ENCODE measurements around the gene WFS1. TPM values are rescaled to one million over a fixed set of nuclear protein-coding genes. Genes with fewer than 3 reads are reported as not detected.

Gene WFS1
- total RNA-seq, 1 donor from 2014 or later = 11.6 TPM

DNA sequence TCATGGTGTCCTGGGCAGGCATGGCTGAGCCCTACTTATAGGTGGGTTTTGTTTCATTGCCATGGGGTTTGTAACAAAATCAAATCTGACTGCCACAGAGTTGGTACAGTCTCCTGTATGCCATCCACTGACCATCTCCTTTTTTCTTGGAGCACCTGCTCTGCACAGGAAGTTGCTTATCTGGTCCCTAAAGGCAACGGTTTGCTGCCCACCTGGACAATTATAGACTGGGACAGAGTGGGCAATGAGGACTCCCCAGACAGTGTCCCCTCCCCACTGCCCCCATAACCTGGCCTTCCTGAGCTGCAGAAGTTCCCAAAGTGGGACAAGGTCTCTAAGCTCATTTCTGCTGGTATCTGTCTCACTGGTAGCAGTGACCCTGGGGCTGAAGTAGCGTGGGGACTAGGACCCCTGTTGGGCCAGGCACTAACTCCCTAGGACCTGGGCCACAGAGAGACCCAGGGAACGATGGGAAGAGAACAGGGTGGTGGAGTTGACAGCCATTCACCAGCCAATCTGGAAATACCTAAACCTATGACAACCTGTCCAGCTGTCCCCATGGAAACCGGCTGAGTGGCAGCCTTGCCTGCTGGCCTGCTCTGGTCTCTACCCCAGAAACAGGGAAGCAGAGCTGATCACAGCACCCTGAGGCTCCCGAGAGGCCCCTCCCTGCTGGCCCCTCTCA is 64.7 kb downstream of the WFS1 start:
- H3K4me3 ChIP-seq (ENCODE audit: low read depth, low read length) = no peak overlapping the region
- DNase-seq (ENCODE audit: low read depth) = no peak
- TF ChIP-seq, protein P1, sequence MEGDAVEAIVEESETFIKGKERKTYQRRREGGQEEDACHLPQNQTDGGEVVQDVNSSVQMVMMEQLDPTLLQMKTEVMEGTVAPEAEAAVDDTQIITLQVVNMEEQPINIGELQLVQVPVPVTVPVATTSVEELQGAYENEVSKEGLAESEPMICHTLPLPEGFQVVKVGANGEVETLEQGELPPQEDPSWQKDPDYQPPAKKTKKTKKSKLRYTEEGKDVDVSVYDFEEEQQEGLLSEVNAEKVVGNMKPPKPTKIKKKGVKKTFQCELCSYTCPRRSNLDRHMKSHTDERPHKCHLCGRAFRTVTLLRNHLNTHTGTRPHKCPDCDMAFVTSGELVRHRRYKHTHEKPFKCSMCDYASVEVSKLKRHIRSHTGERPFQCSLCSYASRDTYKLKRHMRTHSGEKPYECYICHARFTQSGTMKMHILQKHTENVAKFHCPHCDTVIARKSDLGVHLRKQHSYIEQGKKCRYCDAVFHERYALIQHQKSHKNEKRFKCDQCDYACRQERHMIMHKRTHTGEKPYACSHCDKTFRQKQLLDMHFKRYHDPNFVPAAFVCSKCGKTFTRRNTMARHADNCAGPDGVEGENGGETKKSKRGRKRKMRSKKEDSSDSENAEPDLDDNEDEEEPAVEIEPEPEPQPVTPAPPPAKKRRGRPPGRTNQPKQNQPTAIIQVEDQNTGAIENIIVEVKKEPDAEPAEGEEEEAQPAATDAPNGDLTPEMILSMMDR (conservative IDR thresholded peaks at IDR 0.05; ENCODE audit: low read depth, low read length) = no peak

DNA sequence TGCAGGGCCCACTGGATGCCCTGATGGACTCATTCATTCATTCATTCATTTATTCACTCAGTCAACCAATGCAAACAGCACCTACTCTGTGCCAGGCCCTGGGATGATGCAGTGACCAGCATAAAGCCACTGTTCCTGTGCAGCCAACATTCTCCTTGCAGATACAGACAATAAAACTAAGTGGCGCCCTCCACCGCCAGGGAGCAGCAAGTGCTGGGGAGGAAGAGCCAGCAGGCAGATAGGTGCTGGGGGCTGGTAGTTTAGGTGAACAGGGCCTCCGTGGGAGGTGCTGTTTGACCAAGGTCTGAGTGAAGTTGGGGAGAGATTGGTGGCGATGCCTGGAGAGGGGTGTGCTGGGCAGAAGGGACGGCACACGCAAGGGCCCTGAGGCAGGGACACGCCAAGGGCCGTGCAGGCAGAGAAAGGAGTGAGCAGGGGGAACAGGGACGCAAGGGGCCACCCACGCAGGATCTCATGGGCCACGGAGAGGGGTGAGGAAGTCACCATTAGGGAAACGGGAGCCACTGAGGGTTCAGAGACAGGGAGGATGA is 65.5 kb downstream of the WFS1 start:
- DNase-seq (ENCODE audit: low read depth) = no peak
- TF ChIP-seq, protein P1 (conservative IDR thresholded peaks at IDR 0.05; ENCODE audit: low read depth, low read length) = no peak
- H3K4me3 ChIP-seq (ENCODE audit: low read depth, low read length) = no peak overlapping the region

DNA sequence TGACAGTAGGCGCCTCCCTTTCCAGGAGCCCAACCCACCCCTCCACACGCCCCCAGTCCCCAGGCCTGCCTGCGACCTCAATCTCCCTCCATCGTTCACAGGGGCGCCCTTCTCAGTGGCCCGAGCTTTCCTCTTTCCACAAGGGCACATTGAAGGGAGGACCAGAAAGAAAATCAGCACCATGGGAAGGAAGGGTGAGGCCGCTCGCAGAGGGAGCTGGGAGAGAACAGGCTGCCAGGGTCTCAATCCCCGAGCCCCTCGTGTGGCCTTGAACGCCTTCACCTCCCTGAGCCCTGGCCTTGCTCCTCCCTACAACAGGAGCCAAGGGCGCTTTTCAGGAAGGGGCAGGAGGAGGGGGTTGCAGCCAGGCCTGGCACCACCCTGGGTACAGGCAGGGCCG is 66.5 kb downstream of the WFS1 start:
- DNase-seq (ENCODE audit: low read depth) = no peak

DNA sequence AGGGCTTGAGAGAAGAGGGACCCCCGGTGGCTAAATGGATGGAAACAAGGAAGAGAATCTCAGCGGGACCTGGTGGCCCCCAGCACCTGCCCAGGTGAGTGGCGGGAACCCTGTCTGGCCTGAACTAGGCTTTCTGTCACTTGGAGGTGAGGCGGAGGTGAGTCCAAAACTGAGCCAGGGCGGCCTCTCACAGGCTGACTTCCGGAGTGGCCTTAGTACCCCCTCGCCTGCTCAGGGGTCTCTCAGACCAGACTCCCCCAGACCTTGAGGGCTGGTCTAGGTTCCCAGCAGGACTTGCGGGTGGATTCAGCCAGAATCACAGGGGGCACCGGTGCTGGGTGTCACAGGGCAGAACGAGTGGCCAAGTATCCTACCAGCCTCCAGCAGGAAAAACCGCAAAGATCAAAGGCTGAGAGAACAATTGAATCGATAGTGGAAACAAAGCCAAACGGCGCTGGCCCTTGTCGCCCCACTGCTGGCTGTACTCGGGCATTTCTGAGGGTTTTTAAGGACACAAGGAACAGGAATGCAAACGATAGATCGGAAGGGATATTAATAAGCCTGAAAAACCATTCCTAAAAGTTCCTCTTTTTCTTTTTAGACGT is 67.8 kb downstream of the WFS1 start:
- DNase-seq (ENCODE audit: low read depth) = no peak
- TF ChIP-seq, protein P1 (conservative IDR thresholded peaks at IDR 0.05; ENCODE audit: low read depth, low read length) = no peak
- H3K4me3 ChIP-seq (ENCODE audit: low read depth, low read length) = no peak overlapping the region

More for the DNA sequence above, 66.5 kb downstream of the WFS1 start:
- TF ChIP-seq, protein P1 (conservative IDR thresholded peaks at IDR 0.05; ENCODE audit: low read depth, low read length) = no peak
- H3K4me3 ChIP-seq (ENCODE audit: low read depth, low read length) = no peak overlapping the region

DNA sequence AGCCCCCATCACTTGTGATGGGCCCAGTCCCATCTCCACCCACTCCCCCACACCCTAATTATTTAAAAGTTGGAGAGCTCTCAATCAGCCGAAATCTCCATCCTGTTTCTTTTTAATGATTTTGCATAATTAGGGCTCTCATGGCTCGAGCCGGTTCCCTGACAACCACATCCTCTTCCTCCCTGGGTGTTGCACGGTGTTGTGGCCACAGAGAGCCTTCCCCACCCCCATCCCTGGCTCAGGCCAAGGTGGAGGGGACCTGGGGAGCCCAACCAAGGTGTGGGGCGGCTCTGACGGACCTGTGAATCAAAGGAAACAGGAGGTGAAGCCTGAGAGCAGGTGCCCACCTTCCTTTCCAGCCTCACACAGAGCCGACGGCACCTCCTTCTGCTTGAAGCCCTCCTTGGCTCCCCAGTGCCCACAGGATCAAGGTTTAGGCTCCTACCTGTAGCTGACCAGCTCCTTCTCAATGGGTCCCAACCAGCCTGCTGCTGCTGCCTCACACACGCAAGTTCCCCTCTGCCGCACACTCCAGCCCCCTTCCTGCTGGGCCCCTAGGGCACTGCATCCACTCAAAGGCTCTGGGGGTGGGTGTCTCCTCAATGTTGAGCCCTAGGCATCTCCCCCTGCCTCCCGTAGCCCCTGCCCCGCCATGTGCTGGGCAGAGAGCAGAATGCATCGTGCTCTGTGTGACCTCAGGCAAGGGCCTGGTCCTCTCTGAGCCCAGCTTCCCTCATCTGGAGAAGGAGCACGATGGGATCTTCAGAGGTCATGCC is 68.7 kb downstream of the WFS1 start:
- TF ChIP-seq, protein P1 (conservative IDR thresholded peaks at IDR 0.05; ENCODE audit: low read depth, low read length) = no peak
- no peak for DNase-seq (ENCODE audit: low read depth)
- no peak overlapping the region for H3K4me3 ChIP-seq (ENCODE audit: low read depth, low read length)

DNA sequence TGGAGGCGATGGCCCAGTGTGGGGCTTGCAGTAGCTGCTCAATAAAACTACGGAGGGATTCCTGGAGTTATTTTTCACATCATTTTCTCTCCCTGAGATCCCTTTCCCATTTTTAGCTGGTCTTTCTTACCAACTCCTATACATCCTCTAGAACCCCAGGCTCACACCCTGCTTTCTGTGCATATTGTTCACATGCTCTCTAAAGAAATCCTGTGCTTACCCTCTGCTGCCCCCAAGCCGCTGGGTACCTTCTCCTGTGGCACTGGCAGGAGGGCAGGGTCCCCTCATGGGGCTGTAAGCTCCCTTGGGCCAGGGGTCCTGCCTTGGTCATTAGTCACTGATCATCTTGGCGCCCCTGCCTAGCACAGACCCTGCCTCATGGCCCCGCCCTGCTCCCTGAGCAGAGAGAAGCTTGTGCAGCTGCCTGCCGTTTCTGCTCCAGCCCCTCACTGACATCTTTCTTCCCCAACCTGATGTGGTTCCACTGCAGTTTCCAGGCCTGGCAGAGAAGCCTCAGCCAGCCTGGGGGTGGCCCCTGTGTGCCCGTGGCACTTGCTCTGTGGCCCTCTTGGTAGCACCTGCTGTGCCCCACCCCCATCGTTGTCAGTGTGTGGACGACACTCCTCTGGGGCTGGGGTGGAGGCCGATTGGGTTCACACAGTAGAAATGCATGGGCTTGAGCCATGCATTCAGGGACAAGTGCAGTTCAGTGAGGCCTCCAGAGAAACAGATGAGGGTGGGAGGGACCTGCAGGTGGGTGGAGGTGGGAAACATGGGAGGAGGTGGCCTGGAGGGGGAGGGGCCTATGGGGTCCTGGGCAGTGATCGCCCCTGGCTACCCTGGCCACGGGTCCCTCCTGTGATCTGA is 69.5 kb downstream of the WFS1 start:
- DNase-seq (ENCODE audit: low read depth) = no peak
- TF ChIP-seq, protein P1 (conservative IDR thresholded peaks at IDR 0.05; ENCODE audit: low read depth, low read length) = no peak
- no peak overlapping the region for H3K4me3 ChIP-seq (ENCODE audit: low read depth, low read length)
